GM15510 (cell line): ENCODE results near the gene PIP5K1C.

Source experiments
- POLR2A ChIP-seq: IDR thresholded peaks from 3 replicates; pipeline ENCODE4 v1.6.1; 2011; ENCODE audit warnings: borderline replicate concordance; ENCODE audit not compliant: insufficient read length; ENCODE audit errors: extremely low read depth

PIP5K1C gene

GRCh38 chr19:3708207-3708931 lies 8.1 kb upstream of the PIP5K1C start, which contains the start of gene TJP3:
Gene TJP3 (plus strand): TSS chr19:3708384. CDS start chr19:3728433, 20,049 bp downstream.
- no peak for TF ChIP-seq POLR2A

- no peak for TF ChIP-seq POLR2A
Observed at GRCh38 chr19:3707868-3708206, 7.6 kb upstream of the PIP5K1C start.

- no peak for TF ChIP-seq POLR2A
Observed at GRCh38 chr19:3701200-3701599, 932 bp upstream of the PIP5K1C start.

GRCh38 chr19:3699741-3700241 lies 477 bp downstream of the PIP5K1C start:
- TF ChIP-seq POLR2A = no peak

- no peak for TF ChIP-seq POLR2A
Observed at GRCh38 chr19:3698974-3699740, 1.1 kb downstream of the PIP5K1C start.

- TF ChIP-seq POLR2A = no peak
Observed at GRCh38 chr19:3698386-3698950, 1.8 kb downstream of the PIP5K1C start.

- no peak for TF ChIP-seq POLR2A
Observed at GRCh38 chr19:3697671-3698385, 2.4 kb downstream of the PIP5K1C start.

- no peak for TF ChIP-seq POLR2A
Observed at GRCh38 chr19:3697094-3697493, 3.2 kb downstream of the PIP5K1C start.

- TF ChIP-seq POLR2A = no peak
Observed at GRCh38 chr19:3696660-3696995, 3.6 kb downstream of the PIP5K1C start.

GRCh38 chr19:3695986-3696659 lies 4.1 kb downstream of the PIP5K1C start:
- TF ChIP-seq POLR2A = no peak

GRCh38 chr19:3695124-3695733 lies 5.0 kb downstream of the PIP5K1C start:
- TF ChIP-seq POLR2A = no peak

- no peak for TF ChIP-seq POLR2A
Observed at GRCh38 chr19:3694361-3695123, 5.7 kb downstream of the PIP5K1C start.
